HCT116 (cell line): ENCODE results near the gene GTF3C5. TPM values are rescaled to one million over a fixed set of nuclear protein-coding genes. Genes with fewer than 3 reads are reported as not detected.
A peak's percentile ranks its signal among the peaks of the same experiment; 100 is the strongest.

Experiments
- microRNA-seq: library from miRNA; unstranded; fragments of <30 nt; microRNA quantifications from one replicate; pipeline ENCODE4, GENCODE V29; 2016; ENCODE audit warnings: borderline number of aligned reads
- total RNA-seq: library from RNA; stranded (reverse); gene quantifications from one replicate; pipeline ENCODE4 v1.2.1, GENCODE V29; 2021; ENCODE audit not compliant: unreplicated experiment

The GTF3C5 gene
- total RNA-seq, 1 experiment from 2014 or later = 95.1 TPM

Small RNA genes lying within 50 kb of the gene (microRNA-seq; reads per million reads assigned to microRNA genes)
- gene MIR6877 = 10.5 reads per million, percentile 30 among the genes with 10 or more reads in this experiment

Other genes with a start within 250 kb of the GTF3C5 start
- gene AK8, start 152.7 kb upstream of the GTF3C5 start, total RNA-seq = 2.5 TPM
- 8.0 TPM for gene SPACA9, start 152.1 kb upstream of the GTF3C5 start, total RNA-seq
- gene TSC1, start 86.4 kb upstream of the GTF3C5 start, total RNA-seq = 34.5 TPM
- 0.20 TPM for gene GFI1B, start 52.3 kb upstream of the GTF3C5 start, total RNA-seq
- gene CEL, start 31.0 kb downstream of the GTF3C5 start, total RNA-seq = 6.9 TPM
- 36.1 TPM for gene RALGDS, start 90.2 kb downstream of the GTF3C5 start, total RNA-seq
- 0.34 TPM for gene GBGT1, start 132.9 kb downstream of the GTF3C5 start, total RNA-seq
- not detected for gene OBP2B, start 178.3 kb downstream of the GTF3C5 start, total RNA-seq
- gene ABO, start 244.2 kb downstream of the GTF3C5 start, total RNA-seq = 1.2 TPM